PC-3 (cell line): ENCODE results near the gene BAIAP3. TPM values are rescaled to one million over a fixed set of nuclear protein-coding genes. Genes with fewer than 3 reads are reported as not detected.

Experiments used
- ATAC-seq: fragments of 200-7000 bp; cut with Tn5 transposase; 2 replicates; pipeline ENCODE4 v1.9.1; 2020; ENCODE audit warnings: mild to moderate bottlenecking, moderate library complexity
- BruUV-seq: library from RNA; stranded (reverse); fragments of 400-500 nt; replicated peaks from 2 replicates; lab custom pipeline; 2021; lab: Mats Ljungman, UMichigan
- CTCF ChIA-PET: fragments of 300-600 bp; sonication (Branson Sonifier 250); formaldehyde crosslinking; loops from one replicate; lab custom pipeline; 2022; ENCODE audit warnings: antibody characterized with exemption; lab: Charles Lee
- POLR2A ChIA-PET: fragments of 300-600 bp; sonication (Branson Sonifier 250); formaldehyde crosslinking; loops from one replicate; lab custom pipeline; 2022; ENCODE audit warnings: antibody characterized with exemption; ENCODE audit not compliant: unreplicated experiment; lab: Charles Lee
- DNase-seq: peaks from one replicate; pipeline ENCODE4 v3.0.0-alpha.2; 2015
- H2AFZ ChIP-seq: fragments of 300-600 bp; sonication (generic); 2 replicates; pipeline ENCODE4 v1.6.0; 2016; ENCODE audit warnings: antibody characterized with exemption, low read length
- H3F3A ChIP-seq: fragments of 300-600 bp; sonication (generic); one replicate; pipeline ENCODE4 v1.6.0; 2017; ENCODE audit warnings: antibody characterized with exemption, low read length, control low read depth, mild to moderate bottlenecking; ENCODE audit not compliant: unreplicated experiment
- H3K27ac ChIP-seq: fragments of 300-600 bp; sonication (generic); 2 replicates; pipeline ENCODE4 v1.5.1; 2016; ENCODE audit warnings: mild to moderate bottlenecking, low read length
- H3K27me3 ChIP-seq: fragments of 300-600 bp; sonication (generic); 2 replicates; pipeline ENCODE4 v1.6.1; 2016; ENCODE audit warnings: low read length, mixed read lengths
- H3K36me3 ChIP-seq: fragments of 300-600 bp; sonication (generic); 2 replicates; pipeline ENCODE4 v1.6.1; 2016; ENCODE audit warnings: low read depth, mixed run types, low read length, mixed read lengths
- H3K4me1 ChIP-seq: fragments of 300-600 bp; sonication (generic); 2 replicates; pipeline ENCODE4 v1.5.1; 2016; ENCODE audit warnings: low read length; ENCODE audit not compliant: insufficient read depth
- H3K4me2 ChIP-seq: fragments of 300-600 bp; sonication (generic); 2 replicates; pipeline ENCODE4 v1.6.0; 2016; ENCODE audit warnings: low read length
- H3K4me3 ChIP-seq: fragments of 300-600 bp; sonication (generic); 2 replicates; pipeline ENCODE4 v1.5.1; 2016; ENCODE audit warnings: mild to moderate bottlenecking, low read length, mixed read lengths
- H3K79me2 ChIP-seq: fragments of 300-600 bp; sonication (generic); 2 replicates; pipeline ENCODE4 v1.6.1; 2017; ENCODE audit warnings: low read length, mixed read lengths
- H3K9ac ChIP-seq: fragments of 300-600 bp; sonication (generic); 2 replicates; pipeline ENCODE4 v1.6.0; 2016; ENCODE audit warnings: mild to moderate bottlenecking, low read length
- H3K9me2 ChIP-seq: fragments of 300-600 bp; sonication (generic); replicated peaks from 2 replicates; pipeline ENCODE4 v1.6.1; 2016; ENCODE audit warnings: mixed run types, low read length, mixed read lengths
- H3K9me3 ChIP-seq: fragments of 300-600 bp; sonication (generic); 2 replicates; pipeline ENCODE4 v1.6.1; 2016; ENCODE audit warnings: low read length, mixed read lengths
- H4K20me1 ChIP-seq: fragments of 300-600 bp; sonication (generic); 2 replicates; pipeline ENCODE4 v1.6.1; 2016; ENCODE audit warnings: low read length, mixed read lengths
- EZH2 ChIP-seq: fragments of 300-600 bp; sonication (generic); IDR thresholded peaks from one replicate; pipeline ENCODE4 v1.6.1; 2017; ENCODE audit warnings: antibody characterized with exemption, mild to moderate bottlenecking, low read length; ENCODE audit not compliant: unreplicated experiment
- EZH2phosphoT487 ChIP-seq: fragments of 300-600 bp; sonication (generic); IDR thresholded peaks from 2 replicates; pipeline ENCODE4 v1.6.1; 2018; ENCODE audit warnings: mild to moderate bottlenecking, antibody characterized with exemption, low read length, borderline replicate concordance
- intact Hi-C: fragments of 100-400 bp; cut with micrococcal nuclease; formaldehyde crosslinking; loops from 2 replicates; pipeline ENCODE4 v1.9.0; 2023
- total RNA-seq: library from RNA; depleted of rRNA; stranded (reverse); fragments of >200 nt; gene quantifications from 2 replicates; pipeline ENCODE4 v1.2.3, GENCODE V29; 2014
- TF ChIP-seq, protein P1 (sequence below): fragments of 300-600 bp; sonication (generic); conservative IDR thresholded peaks from 2 replicates; pipeline ENCODE4 v1.5.1; 2017; ENCODE audit warnings: antibody characterized with exemption, low read depth, mild to moderate bottlenecking, low read length

The BAIAP3 gene
- total RNA-seq, 1 experiment from 2014 or later: 13.1 TPM

DNA sequence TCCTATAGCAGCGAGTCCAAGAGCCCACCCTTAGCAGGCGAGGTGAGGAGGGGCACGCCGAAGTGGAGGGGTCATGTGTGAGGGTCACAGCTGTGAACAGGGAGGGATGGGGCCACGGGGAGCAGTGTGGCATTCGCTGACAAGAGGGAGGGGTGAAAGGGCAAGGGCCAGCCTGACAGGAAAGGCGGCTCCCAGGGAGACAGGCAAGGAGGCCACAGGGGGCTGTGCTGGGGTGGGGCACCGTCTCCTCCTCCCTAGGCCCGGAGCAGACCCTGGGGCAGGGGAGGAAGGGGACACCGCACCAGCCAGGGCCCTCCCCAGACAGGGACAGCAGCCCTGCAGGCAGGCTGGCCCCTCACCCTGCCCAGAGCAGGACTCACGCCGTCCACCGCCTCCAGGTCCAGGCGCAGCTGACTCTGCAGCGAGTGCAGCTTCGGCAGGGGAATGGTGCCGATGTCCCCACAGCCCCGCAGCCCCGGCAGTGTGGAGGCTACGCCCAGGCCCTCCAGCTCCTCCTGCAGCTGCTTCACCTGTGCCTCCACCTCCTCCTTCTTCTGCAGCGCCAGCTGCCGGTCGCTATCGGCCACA lies 33.4 kb downstream of the BAIAP3 start:
- no peaks in the 10 kb centered on the region for H3K4me1 ChIP-seq
- peaks cover 19% of the 10 kb centered on the region for H3K79me2 ChIP-seq
- ATAC-seq: no peak
- no peaks in the 10 kb centered on the region for H3K9me3 ChIP-seq
- H4K20me1 ChIP-seq: no peaks in the 10 kb centered on the region
- H3K36me3 ChIP-seq: peaks cover 15% of the 10 kb centered on the region
- H3K27me3 ChIP-seq: no peaks in the 10 kb centered on the region
- H3K27ac ChIP-seq: no peak overlapping the region
- TF ChIP-seq EZH2 (no peak), EZH2phosphoT487 (no peak)
- TF ChIP-seq, protein P1, sequence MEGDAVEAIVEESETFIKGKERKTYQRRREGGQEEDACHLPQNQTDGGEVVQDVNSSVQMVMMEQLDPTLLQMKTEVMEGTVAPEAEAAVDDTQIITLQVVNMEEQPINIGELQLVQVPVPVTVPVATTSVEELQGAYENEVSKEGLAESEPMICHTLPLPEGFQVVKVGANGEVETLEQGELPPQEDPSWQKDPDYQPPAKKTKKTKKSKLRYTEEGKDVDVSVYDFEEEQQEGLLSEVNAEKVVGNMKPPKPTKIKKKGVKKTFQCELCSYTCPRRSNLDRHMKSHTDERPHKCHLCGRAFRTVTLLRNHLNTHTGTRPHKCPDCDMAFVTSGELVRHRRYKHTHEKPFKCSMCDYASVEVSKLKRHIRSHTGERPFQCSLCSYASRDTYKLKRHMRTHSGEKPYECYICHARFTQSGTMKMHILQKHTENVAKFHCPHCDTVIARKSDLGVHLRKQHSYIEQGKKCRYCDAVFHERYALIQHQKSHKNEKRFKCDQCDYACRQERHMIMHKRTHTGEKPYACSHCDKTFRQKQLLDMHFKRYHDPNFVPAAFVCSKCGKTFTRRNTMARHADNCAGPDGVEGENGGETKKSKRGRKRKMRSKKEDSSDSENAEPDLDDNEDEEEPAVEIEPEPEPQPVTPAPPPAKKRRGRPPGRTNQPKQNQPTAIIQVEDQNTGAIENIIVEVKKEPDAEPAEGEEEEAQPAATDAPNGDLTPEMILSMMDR: no peak
- no peaks in the 10 kb centered on the region for H3K9me2 ChIP-seq
- DNase-seq: no peak
- ChIA-PET CTCF (no interaction called here), POLR2A (no interaction called here)
- no peak overlapping the region for H3K4me2 ChIP-seq
- intact Hi-C loops: no loop called here
- H2AFZ ChIP-seq: no peak overlapping the region
- no peaks in the 10 kb centered on the region for H3F3A ChIP-seq
- H3K9ac ChIP-seq: no peak overlapping the region
- H3K4me3 ChIP-seq: no peak overlapping the region
- no TSS peak for BruUV-seq

DNA sequence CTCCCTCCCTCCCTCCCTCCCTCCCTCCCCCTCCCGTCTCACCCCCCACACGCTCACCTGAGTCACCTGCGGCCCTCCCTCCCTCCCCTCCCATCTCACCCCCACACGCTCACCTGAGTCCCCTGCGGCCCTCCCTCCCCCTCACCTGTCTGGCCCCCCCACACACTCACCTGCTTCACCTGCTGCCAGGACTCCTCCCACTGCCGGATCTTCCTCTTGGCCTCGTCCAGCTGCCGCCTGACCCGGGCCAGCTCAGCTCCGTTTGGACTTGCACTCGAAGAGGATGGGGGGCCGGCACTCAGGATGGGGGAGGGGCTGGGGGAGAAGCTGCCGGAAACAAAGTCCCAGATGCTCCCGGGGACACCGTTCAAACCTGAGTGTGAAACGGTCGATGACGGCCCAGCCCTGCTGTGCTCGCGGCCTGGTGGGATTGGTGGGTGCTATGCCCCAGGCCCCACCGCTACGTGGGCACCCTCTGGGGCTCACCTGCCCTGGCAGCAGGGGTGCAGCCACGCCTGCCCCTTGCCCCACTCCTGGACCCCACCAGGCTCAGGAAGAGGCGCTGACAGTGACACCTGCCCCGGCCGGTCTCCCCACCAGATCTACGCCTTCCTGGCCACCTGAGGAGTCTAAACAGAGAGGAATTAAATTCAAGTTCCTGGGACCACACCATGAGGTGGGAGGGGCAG lies 34.2 kb downstream of the BAIAP3 start:
- peaks cover 14% of the 10 kb centered on the region for H3K36me3 ChIP-seq
- no peaks in the 10 kb centered on the region for H3K27me3 ChIP-seq
- H3K4me3 ChIP-seq: no peak overlapping the region
- peaks cover 11% of the 10 kb centered on the region for H3K79me2 ChIP-seq
- no peaks in the 10 kb centered on the region for H3K4me1 ChIP-seq
- TF ChIP-seq EZH2: no peak
- no peak for TF ChIP-seq EZH2phosphoT487
- TF ChIP-seq, protein P1: no peak
- POLR2A ChIA-PET: no interaction called here
- no peak for ATAC-seq
- H2AFZ ChIP-seq: no peak overlapping the region
- H3F3A ChIP-seq: no peaks in the 10 kb centered on the region
- H4K20me1 ChIP-seq: no peaks in the 10 kb centered on the region
- BruUV-seq: no TSS peak
- no peak overlapping the region for H3K27ac ChIP-seq
- H3K9me2 ChIP-seq: no peaks in the 10 kb centered on the region
- no peaks in the 10 kb centered on the region for H3K9me3 ChIP-seq
- intact Hi-C loops: no loop called here
- no peak overlapping the region for H3K9ac ChIP-seq
- DNase-seq: no peak
- CTCF ChIA-PET: no interaction called here
- H3K4me2 ChIP-seq: no peak overlapping the region
